ENCODE measurements around the gene HACD2. TPM values are rescaled to one million over a fixed set of nuclear protein-coding genes. Genes with fewer than 3 reads are reported as not detected.

Gene HACD2
- polyA plus RNA-seq, 4 donors = 15.1 to 51.3 (median 22.7) TPM

DNA sequence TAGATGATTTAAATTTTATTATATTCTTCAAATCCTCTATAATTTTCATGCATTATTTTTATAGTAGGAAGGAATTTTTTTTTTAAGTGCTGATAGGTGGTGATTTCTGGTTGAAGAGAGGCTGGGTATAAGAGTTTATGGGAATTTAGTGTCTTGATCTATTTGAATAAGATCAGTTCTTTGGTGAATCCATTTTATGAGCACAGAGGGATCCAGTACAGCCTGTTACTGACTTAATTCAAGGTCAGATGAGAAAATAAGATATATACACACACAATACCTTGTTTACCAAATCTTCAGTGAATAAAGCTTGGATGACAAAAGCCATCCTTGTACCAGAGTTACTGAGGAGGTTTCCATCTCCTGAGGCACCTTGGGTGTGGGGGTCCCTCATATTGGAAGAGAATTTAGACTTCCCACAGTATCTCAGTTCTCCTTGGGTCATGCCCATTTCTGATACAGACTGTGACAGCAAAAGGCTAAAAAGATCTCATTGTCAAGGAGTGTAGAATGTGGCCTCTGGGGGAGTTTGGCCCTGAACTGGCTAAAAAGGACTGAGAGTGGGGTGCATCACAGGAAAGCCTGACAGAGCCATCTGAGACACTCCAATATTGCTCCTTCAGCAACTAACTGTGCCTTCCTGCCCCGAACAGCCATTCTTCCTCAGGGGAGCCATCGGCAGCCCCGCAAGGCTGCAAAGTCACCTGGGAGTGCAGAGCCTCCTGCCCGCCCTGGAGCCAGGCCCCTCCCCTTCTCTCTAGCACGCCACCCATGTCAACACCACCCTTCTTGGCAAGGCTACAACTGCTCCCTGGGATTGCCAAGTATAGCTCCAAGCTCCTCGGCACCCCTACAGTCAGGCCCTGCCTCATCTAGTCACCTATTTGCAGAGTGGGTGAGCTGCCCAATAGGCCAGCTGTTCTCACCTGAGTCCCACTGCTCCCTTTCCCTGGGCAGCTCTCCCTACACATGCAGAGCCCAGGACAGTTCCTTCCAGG lies 43.1 kb upstream of the HACD2 start:
- Histone ChIP-seq H3K4me3 (ENCODE audit: low read depth in 1 of 3, low read length in 3 of 3) (no peak overlapping the region), H3K4me1 (ENCODE audit: control insufficient read depth in 3 of 3, insufficient read depth in 2 of 3, low read depth in 1 of 3, low read length in 2 of 3) (peaks cover 0 to 2% (median 2%) of the 10 kb centered on the region in 3 donors), H3K9me3 (ENCODE audit: control insufficient read depth in 2 of 2, insufficient read depth in 1 of 2, low read depth in 1 of 2, low read length in 1 of 2) (no peaks in the 10 kb centered on the region), H3K36me3 (ENCODE audit: control insufficient read depth in 3 of 3, insufficient read depth in 2 of 3, low read depth in 1 of 3, low read length in 3 of 3) (peaks cover 0 to 39% (median 0%) of the 10 kb centered on the region in 3 donors), H3K27ac (ENCODE audit: low read depth in 1 of 3, low read length in 2 of 3) (no peak overlapping the region), H3K27me3 (ENCODE audit: control insufficient read depth in 3 of 3, insufficient read depth in 3 of 3, low read length in 3 of 3) (no peaks in the 10 kb centered on the region)
- no peak for DNase-seq
- FAIRE-seq = no peak
- WGBS, 3 donors = 71 to 74% (median 73%) methylated on average over 6 of the region's 6 CpGs

- Histone ChIP-seq H3K9me3 (ENCODE audit: control insufficient read depth in 2 of 2, insufficient read depth in 1 of 2, low read depth in 1 of 2, low read length in 1 of 2) (no peaks in the 10 kb centered on the region), H3K4me3 (ENCODE audit: low read depth in 1 of 3, low read length in 3 of 3) (no peak overlapping the region), H3K36me3 (ENCODE audit: control insufficient read depth in 3 of 3, insufficient read depth in 2 of 3, low read depth in 1 of 3, low read length in 3 of 3) (peaks cover 0 to 42% (median 0%) of the 10 kb centered on the region in 3 donors), H3K27ac (ENCODE audit: low read depth in 1 of 3, low read length in 2 of 3) (no peak overlapping the region), H3K27me3 (ENCODE audit: control insufficient read depth in 3 of 3, insufficient read depth in 3 of 3, low read length in 3 of 3) (no peaks in the 10 kb centered on the region), H3K4me1 (ENCODE audit: control insufficient read depth in 3 of 3, insufficient read depth in 2 of 3, low read depth in 1 of 3, low read length in 2 of 3) (no peaks in the 10 kb centered on the region)
- DNase-seq = no peak
- no peak for FAIRE-seq
- WGBS, 3 donors = 88 to 92% (median 91%) methylated on average over 7 of the region's 7 CpGs
Measured at GRCh38 chr3:123626881-123627280, 42.0 kb upstream of the HACD2 start.

DNA sequence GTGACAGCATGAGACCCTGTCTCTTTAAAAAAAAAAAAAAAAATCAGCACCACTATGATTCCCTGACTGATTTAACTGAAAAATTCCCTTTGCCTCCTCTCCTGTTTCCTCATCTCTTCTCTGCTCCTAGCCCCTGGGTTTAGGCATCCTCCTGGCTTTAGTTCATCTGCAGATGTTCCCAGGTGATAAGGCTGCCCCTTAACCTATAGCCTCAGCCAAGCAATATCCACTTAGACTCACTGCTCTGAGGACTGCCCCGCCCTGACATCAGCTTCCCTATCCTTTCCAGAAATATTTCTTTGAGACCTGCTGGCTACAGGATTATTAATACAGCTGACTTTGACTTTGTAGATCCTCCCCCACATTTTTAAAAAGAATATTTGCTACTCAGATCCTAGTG lies 39.4 kb upstream of the HACD2 start:
- Histone ChIP-seq H3K27me3 (ENCODE audit: control insufficient read depth in 3 of 3, insufficient read depth in 3 of 3, low read length in 3 of 3) (no peaks in the 10 kb centered on the region), H3K36me3 (ENCODE audit: control insufficient read depth in 3 of 3, insufficient read depth in 2 of 3, low read depth in 1 of 3, low read length in 3 of 3) (peaks cover 0 to 33% (median 0%) of the 10 kb centered on the region in 3 donors), H3K4me1 (ENCODE audit: control insufficient read depth in 3 of 3, insufficient read depth in 2 of 3, low read depth in 1 of 3, low read length in 2 of 3) (no peaks in the 10 kb centered on the region), H3K27ac (ENCODE audit: low read depth in 1 of 3, low read length in 2 of 3) (no peak overlapping the region), H3K9me3 (ENCODE audit: control insufficient read depth in 2 of 2, insufficient read depth in 1 of 2, low read depth in 1 of 2, low read length in 1 of 2) (no peaks in the 10 kb centered on the region), H3K4me3 (ENCODE audit: low read depth in 1 of 3, low read length in 3 of 3) (no peak overlapping the region)
- no peak for DNase-seq
- no peak for FAIRE-seq
- WGBS, 3 donors = 71 to 83% (median 81%) methylated on average over 1 of the region's 1 CpG

DNA sequence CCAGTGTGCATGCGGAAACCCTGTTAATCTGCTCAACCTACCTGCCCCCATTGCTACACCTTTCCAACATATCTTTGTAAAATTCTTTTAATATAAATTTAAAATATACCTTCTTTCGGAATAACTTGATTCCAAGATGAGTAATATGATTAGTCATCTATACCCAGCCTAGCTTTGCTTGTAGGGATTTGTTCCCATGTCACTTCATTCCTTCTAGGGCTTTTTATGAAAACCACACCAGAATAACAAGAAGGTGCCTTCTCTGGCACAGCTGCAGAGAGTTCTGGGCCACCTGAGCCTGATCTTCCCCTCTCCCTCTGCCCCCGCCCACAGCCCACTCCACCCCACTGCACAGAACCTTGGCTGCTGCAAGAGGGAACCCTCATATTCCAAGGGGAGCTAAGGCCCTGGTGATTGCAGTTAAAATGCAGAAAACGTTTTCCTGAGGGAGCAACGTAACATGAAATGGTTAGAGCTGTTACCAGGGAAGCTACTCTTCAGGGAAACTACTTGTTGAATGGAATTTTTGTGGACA lies 38.6 kb upstream of the HACD2 start:
- WGBS, 3 donors = 82 to 91% (median 87%) methylated on average over 5 of the region's 5 CpGs
- FAIRE-seq = no peak

GRCh38 chr3:123622766-123623165 lies 37.9 kb upstream of the HACD2 start:
- Histone ChIP-seq H3K36me3 (ENCODE audit: control insufficient read depth in 3 of 3, insufficient read depth in 2 of 3, low read depth in 1 of 3, low read length in 3 of 3) (peaks cover 0 to 32% (median 0%) of the 10 kb centered on the region in 3 donors), H3K27ac (ENCODE audit: low read depth in 1 of 3, low read length in 2 of 3) (no peak overlapping the region), H3K4me1 (ENCODE audit: control insufficient read depth in 3 of 3, insufficient read depth in 2 of 3, low read depth in 1 of 3, low read length in 2 of 3) (no peaks in the 10 kb centered on the region), H3K9me3 (ENCODE audit: control insufficient read depth in 2 of 2, insufficient read depth in 1 of 2, low read depth in 1 of 2, low read length in 1 of 2) (no peaks in the 10 kb centered on the region), H3K4me3 (ENCODE audit: low read depth in 1 of 3, low read length in 3 of 3) (no peak overlapping the region), H3K27me3 (ENCODE audit: control insufficient read depth in 3 of 3, insufficient read depth in 3 of 3, low read length in 3 of 3) (no peaks in the 10 kb centered on the region)
- 91 to 94% (median 92%) methylated on average over 2 of the region's 2 CpGs for WGBS, 3 donors
- DNase-seq (no peak), FAIRE-seq (no peak)

More for the DNA sequence above, 38.6 kb upstream of the HACD2 start:
- H3K9me3 ChIP-seq (ENCODE audit: control insufficient read depth in 2 of 2, insufficient read depth in 1 of 2, low read depth in 1 of 2, low read length in 1 of 2) = no peaks in the 10 kb centered on the region
- H3K4me1 ChIP-seq (ENCODE audit: control insufficient read depth in 3 of 3, insufficient read depth in 2 of 3, low read depth in 1 of 3, low read length in 2 of 3) = no peaks in the 10 kb centered on the region
- H3K27me3 ChIP-seq (ENCODE audit: control insufficient read depth in 3 of 3, insufficient read depth in 3 of 3, low read length in 3 of 3) = no peaks in the 10 kb centered on the region
- H3K27ac ChIP-seq (ENCODE audit: low read depth in 1 of 3, low read length in 2 of 3) = no peak overlapping the region
- DNase-seq = no peak
- peaks cover 0 to 30% (median 0%) of the 10 kb centered on the region in 3 donors for H3K36me3 ChIP-seq (ENCODE audit: control insufficient read depth in 3 of 3, insufficient read depth in 2 of 3, low read depth in 1 of 3, low read length in 3 of 3)
- no peak overlapping the region for H3K4me3 ChIP-seq (ENCODE audit: low read depth in 1 of 3, low read length in 3 of 3)

- 89 to 95% (median 91%) methylated on average over 7 of the region's 7 CpGs for WGBS, 3 donors
- Histone ChIP-seq H3K4me3 (ENCODE audit: low read depth in 1 of 3, low read length in 3 of 3) (no peak overlapping the region), H3K9me3 (ENCODE audit: control insufficient read depth in 2 of 2, insufficient read depth in 1 of 2, low read depth in 1 of 2, low read length in 1 of 2) (no peaks in the 10 kb centered on the region), H3K36me3 (ENCODE audit: control insufficient read depth in 3 of 3, insufficient read depth in 2 of 3, low read depth in 1 of 3, low read length in 3 of 3) (peaks cover 0 to 33% (median 0%) of the 10 kb centered on the region in 3 donors), H3K27ac (ENCODE audit: low read depth in 1 of 3, low read length in 2 of 3) (peak overlapping the region in 2 of 3 donors; percentile 51 to 55), H3K4me1 (ENCODE audit: control insufficient read depth in 3 of 3, insufficient read depth in 2 of 3, low read depth in 1 of 3, low read length in 2 of 3) (no peaks in the 10 kb centered on the region), H3K27me3 (ENCODE audit: control insufficient read depth in 3 of 3, insufficient read depth in 3 of 3, low read length in 3 of 3) (no peaks in the 10 kb centered on the region)
- FAIRE-seq (no peak), DNase-seq (no peak)
Measured at GRCh38 chr3:123621850-123622189, 37.0 kb upstream of the HACD2 start.

- H3K27me3 ChIP-seq (ENCODE audit: control insufficient read depth in 3 of 3, insufficient read depth in 3 of 3, low read length in 3 of 3) = no peaks in the 10 kb centered on the region
- 79 to 90% (median 87%) methylated on average over 7 of the region's 7 CpGs for WGBS, 3 donors
- no peaks in the 10 kb centered on the region for H3K9me3 ChIP-seq (ENCODE audit: control insufficient read depth in 2 of 2, insufficient read depth in 1 of 2, low read depth in 1 of 2, low read length in 1 of 2)
- peaks cover 0 to 35% (median 0%) of the 10 kb centered on the region in 3 donors for H3K36me3 ChIP-seq (ENCODE audit: control insufficient read depth in 3 of 3, insufficient read depth in 2 of 3, low read depth in 1 of 3, low read length in 3 of 3)
- DNase-seq = no peak
- H3K27ac ChIP-seq (ENCODE audit: low read depth in 1 of 3, low read length in 2 of 3) = peak overlapping the region in 2 of 3 donors; percentile 51 to 55
- H3K4me3 ChIP-seq (ENCODE audit: low read depth in 1 of 3, low read length in 3 of 3) = no peak overlapping the region
- H3K4me1 ChIP-seq (ENCODE audit: control insufficient read depth in 3 of 3, insufficient read depth in 2 of 3, low read depth in 1 of 3, low read length in 2 of 3) = no peaks in the 10 kb centered on the region
- no peak for FAIRE-seq
Measured at GRCh38 chr3:123621186-123621849, 36.5 kb upstream of the HACD2 start.

DNA sequence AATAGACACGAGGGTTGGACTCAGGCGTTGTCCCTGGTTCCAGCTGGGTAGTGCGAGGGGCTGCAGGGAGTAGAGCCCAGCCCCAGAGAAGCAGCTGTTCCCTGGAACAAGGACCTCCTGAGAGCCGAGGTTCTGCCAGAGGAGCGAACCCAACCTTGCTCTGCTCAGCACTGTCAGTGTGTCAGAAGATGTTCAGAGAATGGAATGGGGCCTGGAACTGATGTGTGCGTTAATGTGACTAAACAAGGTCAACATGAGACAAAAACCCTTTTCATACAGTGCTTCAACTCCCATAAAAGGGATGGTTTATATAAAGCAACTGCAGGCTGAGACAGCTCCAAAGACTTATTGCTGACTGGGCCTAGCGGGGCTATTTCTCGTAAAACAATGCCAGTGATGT lies 35.5 kb upstream of the HACD2 start:
- FAIRE-seq (no peak), DNase-seq (peak in 1 of 2 donors; percentile 20)
- Histone ChIP-seq H3K4me3 (ENCODE audit: low read depth in 1 of 3, low read length in 3 of 3) (peak overlapping the region in 1 of 3 donors; percentile 41), H3K4me1 (ENCODE audit: control insufficient read depth in 3 of 3, insufficient read depth in 2 of 3, low read depth in 1 of 3, low read length in 2 of 3) (no peaks in the 10 kb centered on the region), H3K27ac (ENCODE audit: low read depth in 1 of 3, low read length in 2 of 3) (peak overlapping the region in 2 of 3 donors; percentile 79 to 85), H3K36me3 (ENCODE audit: control insufficient read depth in 3 of 3, insufficient read depth in 2 of 3, low read depth in 1 of 3, low read length in 3 of 3) (peaks cover 0 to 39% (median 0%) of the 10 kb centered on the region in 3 donors), H3K27me3 (ENCODE audit: control insufficient read depth in 3 of 3, insufficient read depth in 3 of 3, low read length in 3 of 3) (no peaks in the 10 kb centered on the region), H3K9me3 (ENCODE audit: control insufficient read depth in 2 of 2, insufficient read depth in 1 of 2, low read depth in 1 of 2, low read length in 1 of 2) (no peaks in the 10 kb centered on the region)
- WGBS, 3 donors = 69 to 89% (median 89%) methylated on average over 8 of the region's 8 CpGs

Data from small intestine (tissue), 7 donors.